C4-2B (cell line): ENCODE measurements around the gene ROR2.
"Not testable (repeated sequence)": the region's sequence is repeated elsewhere in the genome, so short reads cannot be mapped to it uniquely, and the experiment has no call there.

Source experiments
- H3K27ac ChIP-seq: fragments of 450-650 bp; 2 replicates; pipeline ENCODE4 v1.5.1; 2017
- CTCF ChIP-seq: fragments of 450-650 bp; conservative IDR thresholded peaks from 2 replicates; pipeline ENCODE4 v1.5.1; 2017; ENCODE audit warnings: mild to moderate bottlenecking
- ZFX ChIP-seq: fragments of 450-650 bp; IDR thresholded peaks from 2 replicates; pipeline ENCODE4 v1.6.1; 2017

Gene ROR2

GRCh38 chr9:91646702-91647101 lies 303.3 kb downstream of the ROR2 start:
- TF ChIP-seq ZFX, result no peak
- TF ChIP-seq CTCF, result no peak
- no peak overlapping the region for H3K27ac ChIP-seq

GRCh38 chr9:91644433-91644832 lies 305.6 kb downstream of the ROR2 start:
- TF ChIP-seq CTCF (no peak), ZFX (no peak)
- no peak overlapping the region for H3K27ac ChIP-seq

- TF ChIP-seq ZFX (no peak), CTCF (no peak)
Observed at GRCh38 chr9:91643481-91644077, 306.4 kb downstream of the ROR2 start.

GRCh38 chr9:91642771-91643170 lies 307.3 kb downstream of the ROR2 start:
- no peak overlapping the region for H3K27ac ChIP-seq
- TF ChIP-seq ZFX (no peak), CTCF (no peak)

More at GRCh38 chr9:91643481-91644077, 306.4 kb downstream of the ROR2 start:
- H3K27ac ChIP-seq, result no peak overlapping the region

GRCh38 chr9:91640428-91640827 lies 309.6 kb downstream of the ROR2 start:
- no peak overlapping the region for H3K27ac ChIP-seq
- TF ChIP-seq ZFX, result no peak

- TF ChIP-seq ZFX (no peak), CTCF (no peak)
- no peak overlapping the region for H3K27ac ChIP-seq
Observed at GRCh38 chr9:91639054-91639453, 311.0 kb downstream of the ROR2 start.

GRCh38 chr9:91634832-91635231 lies 315.2 kb downstream of the ROR2 start:
- H3K27ac ChIP-seq, result not testable (repeated sequence)

- no peak overlapping the region for H3K27ac ChIP-seq
- TF ChIP-seq ZFX, result no peak
- TF ChIP-seq CTCF, result no peak
Observed at GRCh38 chr9:91629718-91630117, 320.3 kb downstream of the ROR2 start.

- H3K27ac ChIP-seq, result no peak overlapping the region
- TF ChIP-seq ZFX (no peak), CTCF (no peak)
Observed at GRCh38 chr9:91628892-91629291, 321.1 kb downstream of the ROR2 start.
